IMR-90 (cell line): ENCODE data around the gene ADCY1. TPM values are rescaled to one million over a fixed set of nuclear protein-coding genes. Genes with fewer than 3 reads are reported as not detected.

Source experiments
- ATAC-seq: fragments of 200-7000 bp; cut with Tn5 transposase; 2 replicates; pipeline ENCODE4 v1.9.1; 2020; ENCODE audit warnings: low read depth, mild to moderate bottlenecking, moderate library complexity
- BruUV-seq: library from RNA; stranded (reverse); fragments of 400-500 nt; replicated peaks from 2 replicates; lab custom pipeline; 2021; lab: Mats Ljungman, UMichigan
- CTCF ChIA-PET: fragments of 300-600 bp; formaldehyde crosslinking; extraction: SDS; loops from one replicate; lab custom pipeline; 2021; ENCODE audit warnings: antibody characterized with exemption; lab: Yijun Ruan, JAX
- POLR2A ChIA-PET: fragments of 300-600 bp; sonication (Branson Sonifier 250); formaldehyde crosslinking; loops from one replicate; lab custom pipeline; 2022; ENCODE audit warnings: antibody characterized with exemption; ENCODE audit not compliant: unreplicated experiment; lab: Charles Lee
- DNase-seq: peaks from one replicate; pipeline ENCODE4 v3.0.0; 2013
- H2AFZ ChIP-seq: replicated peaks from 2 replicates; pipeline ENCODE3; 2013; ENCODE audit warnings: low read length, mild to moderate bottlenecking; ENCODE audit not compliant: poor library complexity
- H2AK5ac ChIP-seq: 2 replicates; pipeline ENCODE4 v1.6.1; 2013; ENCODE audit warnings: low read depth, low read length, inconsistent platforms
- H2AK9ac ChIP-seq: replicated peaks from 2 replicates; pipeline ENCODE3; 2013; ENCODE audit warnings: mild to moderate bottlenecking, low read depth, low read length, moderate library complexity; ENCODE audit not compliant: poor library complexity
- H2BK120ac ChIP-seq: 2 replicates; pipeline ENCODE4 v1.6.1; 2013; ENCODE audit warnings: low read depth, low read length, inconsistent platforms
- H2BK15ac ChIP-seq: 3 replicates; pipeline ENCODE4 v1.6.1; 2013; ENCODE audit warnings: low read depth, low read length, inconsistent platforms
- H2BK20ac ChIP-seq: 2 replicates; pipeline ENCODE4 v1.6.1; 2013; ENCODE audit warnings: low read depth, mild to moderate bottlenecking, inconsistent platforms, low read length, moderate library complexity
- H2BK5ac ChIP-seq: 2 replicates; pipeline ENCODE4 v1.6.1; 2013; ENCODE audit warnings: mild to moderate bottlenecking, low read depth, low read length, inconsistent platforms; ENCODE audit not compliant: poor library complexity, severe bottlenecking
- H3K14ac ChIP-seq: replicated peaks from 2 replicates; pipeline ENCODE4 v1.6.1; 2013; ENCODE audit warnings: low read depth, low read length, inconsistent platforms
- H3K18ac ChIP-seq: 2 replicates; pipeline ENCODE4 v1.6.1; 2013; ENCODE audit warnings: low read depth, low read length, control low read depth
- H3K23ac ChIP-seq: 2 replicates; pipeline ENCODE4 v1.6.1; 2013; ENCODE audit warnings: low read depth, low read length, inconsistent platforms
- H3K27ac ChIP-seq: 2 replicates; pipeline ENCODE4 v1.5.1; 2013; ENCODE audit warnings: mild to moderate bottlenecking, control low read depth, low read length; ENCODE audit not compliant: insufficient read depth
- H3K27me3 ChIP-seq: 2 replicates; pipeline ENCODE4 v1.6.1; 2013; ENCODE audit warnings: low read length; ENCODE audit not compliant: control insufficient read depth, insufficient read depth
- H3K36me3 ChIP-seq: 2 replicates; pipeline ENCODE4 v1.6.1; 2013; ENCODE audit warnings: low read length, mixed read lengths; ENCODE audit not compliant: control insufficient read depth, insufficient read depth
- H3K4ac ChIP-seq: 2 replicates; pipeline ENCODE4 v1.6.1; 2013; ENCODE audit warnings: low read depth, low read length, inconsistent platforms
- H3K4me1 ChIP-seq: 2 replicates; pipeline ENCODE4 v1.6.1; 2013; ENCODE audit warnings: low read length, mixed read lengths; ENCODE audit not compliant: control insufficient read depth, insufficient read depth
- H3K4me2 ChIP-seq: 2 replicates; pipeline ENCODE4 v1.6.1; 2013; ENCODE audit warnings: low read depth, mild to moderate bottlenecking, control low read depth, low read length, moderate library complexity
- H3K4me3 ChIP-seq: 2 replicates; pipeline ENCODE4 v1.5.1; 2013; ENCODE audit warnings: low read depth, mild to moderate bottlenecking, control low read depth, low read length, moderate library complexity; ENCODE audit not compliant: insufficient read depth
- H3K56ac ChIP-seq: 2 replicates; pipeline ENCODE4 v1.6.1; 2013; ENCODE audit warnings: low read length, inconsistent platforms; ENCODE audit not compliant: insufficient read depth; ENCODE audit errors: extremely low read depth
- H3K79me1 ChIP-seq, 2 experiments: 2 replicates each; pipeline ENCODE4 v1.6.1; 2013; ENCODE audit warnings: low read length in 2 of 2, inconsistent platforms in 1 of 2, low read depth in 1 of 2
- H3K9ac ChIP-seq: 2 replicates; pipeline ENCODE4 v1.6.1; 2013; ENCODE audit warnings: low read depth, low read length, control low read depth
- H3K9me1 ChIP-seq: 2 replicates; pipeline ENCODE4 v1.6.1; 2013; ENCODE audit warnings: low read length, inconsistent platforms; ENCODE audit not compliant: insufficient read depth
- H3K9me3 ChIP-seq: 2 replicates; pipeline ENCODE4 v1.6.1; 2013; ENCODE audit warnings: low read length; ENCODE audit not compliant: control insufficient read depth, insufficient read depth
- H4K20me1 ChIP-seq: 2 replicates; pipeline ENCODE4 v1.6.1; 2013; ENCODE audit warnings: low read length, inconsistent platforms; ENCODE audit not compliant: insufficient read depth
- H4K5ac ChIP-seq: 2 replicates; pipeline ENCODE4 v1.6.1; 2013; ENCODE audit warnings: mild to moderate bottlenecking, low read depth, low read length, control low read depth
- H4K8ac ChIP-seq, 2 experiments: 2 replicates each; pipeline ENCODE4 v1.6.1; 2013; ENCODE audit warnings: low read depth in 2 of 2, low read length in 2 of 2, control low read depth in 1 of 2, inconsistent platforms in 1 of 2
- H4K91ac ChIP-seq: 2 replicates; pipeline ENCODE4 v1.6.1; 2013; ENCODE audit warnings: low read depth, low read length, inconsistent platforms; ENCODE audit not compliant: insufficient read depth
- BHLHE40 ChIP-seq: fragments of 150-350 bp; IDR thresholded peaks from 2 replicates; pipeline ENCODE4 v1.6.1; 2016; ENCODE audit warnings: mild to moderate bottlenecking, low read depth, low read length
- CEBPB ChIP-seq: IDR thresholded peaks from 2 replicates; pipeline ENCODE4 v1.6.1; 2012; ENCODE audit warnings: low read depth, low read length, improper control_type of control experiment
- CHD1 ChIP-seq: IDR thresholded peaks from 2 replicates; pipeline ENCODE4 v1.6.1; 2012; ENCODE audit warnings: low read depth, low read length, improper control_type of control experiment
- CTCF ChIP-seq: conservative IDR thresholded peaks from 2 replicates; pipeline ENCODE4 v1.5.1; 2012; ENCODE audit warnings: mild to moderate bottlenecking, low read depth, low read length, improper control_type of control experiment
- FOS ChIP-seq: fragments of 150-350 bp; IDR thresholded peaks from 2 replicates; pipeline ENCODE4 v1.6.1; 2016; ENCODE audit warnings: low read depth, low read length
- MAFK ChIP-seq: IDR thresholded peaks from 2 replicates; pipeline ENCODE4 v1.6.1; 2012; ENCODE audit warnings: low read depth, low read length, improper control_type of control experiment
- MAZ ChIP-seq: IDR thresholded peaks from 2 replicates; pipeline ENCODE4 v1.6.1; 2012; ENCODE audit warnings: low read depth, mild to moderate bottlenecking, low read length, improper control_type of control experiment, moderate library complexity, borderline replicate concordance
- MXI1 ChIP-seq: IDR thresholded peaks from 2 replicates; pipeline ENCODE4 v1.6.1; 2012; ENCODE audit warnings: low read depth, mild to moderate bottlenecking, low read length, moderate library complexity, borderline replicate concordance
- NFE2L2 ChIP-seq: fragments of 150-350 bp; IDR thresholded peaks from 2 replicates; pipeline ENCODE4 v1.6.1; 2016; ENCODE audit warnings: low read depth, mild to moderate bottlenecking, low read length
- POLR2A ChIP-seq: IDR thresholded peaks from 2 replicates; pipeline ENCODE4 v1.6.1; 2012; ENCODE audit warnings: mild to moderate bottlenecking, low read depth, low read length
- RAD21 ChIP-seq: IDR thresholded peaks from 2 replicates; pipeline ENCODE4 v1.6.1; 2012; ENCODE audit warnings: low read length, improper control_type of control experiment
- RCOR1 ChIP-seq: IDR thresholded peaks from 2 replicates; pipeline ENCODE4 v1.6.1; 2012; ENCODE audit warnings: mild to moderate bottlenecking, low read length, improper control_type of control experiment; ENCODE audit not compliant: insufficient replicate concordance
- RFX5 ChIP-seq: IDR thresholded peaks from 2 replicates; pipeline ENCODE4 v1.8.0; 2012; ENCODE audit warnings: low read depth, mild to moderate bottlenecking, low read length, moderate library complexity
- SMC3 ChIP-seq: fragments of 150-350 bp; IDR thresholded peaks from 2 replicates; pipeline ENCODE4 v1.6.1; 2016; ENCODE audit warnings: low read depth, mild to moderate bottlenecking, antibody characterized with exemption, low read length, moderate library complexity
- USF2 ChIP-seq: fragments of 150-350 bp; IDR thresholded peaks from 2 replicates; pipeline ENCODE4 v1.6.1; 2017; ENCODE audit warnings: mild to moderate bottlenecking, antibody characterized with exemption, low read length, low read depth
- WGBS, 2 experiments: methylation state at CpG; one replicate each; pipeline versions ENCODE4 v1.1.5 to v1.1.7; 2013; ENCODE audit warnings: missing lambda C conversion rate in 2 of 2; ENCODE audit not compliant: insufficient read length in 1 of 2; ENCODE audit errors: extremely low coverage in 2 of 2; 5-methylcytosine and 5-hydroxymethylcytosine counted together
- dilution Hi-C: fragments of 300-500 bp; cut with HindIII; formaldehyde crosslinking; loops from one replicate; pipeline ENCODE4 v1.14.3; 2018; ENCODE audit warnings: low sequenced_read_pairs; ENCODE audit not compliant: unreplicated experiment
- in situ Hi-C: fragments of 300-500 bp; cut with MboI; formaldehyde crosslinking; loops from 3 replicates; pipeline ENCODE4 v1.14.3; 2019; ENCODE audit warnings: low sequenced_read_pairs, inconsistent platforms, mixed read lengths
- intact Hi-C: fragments of 100-400 bp; cut with micrococcal nuclease; formaldehyde crosslinking; loops from 2 replicates; pipeline ENCODE4 v1.10.0; 2022
- polyA plus RNA-seq, 3 experiments: library from polyadenylated mRNA; depleted of rRNA; stranded (reverse); fragments of >200 nt; gene quantifications; 2 replicates each; pipeline ENCODE4 v1.2.3, GENCODE V29; 2012; ENCODE audit warnings: low replicate concordance in 1 of 3
- total RNA-seq: library from RNA; depleted of rRNA; stranded (reverse); fragments of >200 nt; gene quantifications from 2 replicates; pipeline ENCODE4 v1.2.3, GENCODE V29; 2012

ADCY1 gene
- total and polyA plus RNA-seq, 2 of the 4 experiments (the other 2 are of a cell fraction), result 0.18 to 0.24 TPM

GRCh38 chr7:45609180-45609579 lies 35.0 kb downstream of the ADCY1 start:
- intact Hi-C loops, result no loop called here
- Histone ChIP-seq H3K4me3 (no peak overlapping the region), H3K4ac (no peak overlapping the region), H3K27ac (no peak overlapping the region), H2BK15ac (no peak overlapping the region), H2BK120ac (no peak overlapping the region), H2BK5ac (no peak overlapping the region), H3K4me1 (no peaks in the 10 kb centered on the region), H2BK20ac (no peak overlapping the region), H4K20me1 (no peaks in the 10 kb centered on the region), H2AK9ac (no peak overlapping the region), H3K18ac (no peak overlapping the region), H3K36me3 (no peaks in the 10 kb centered on the region), H4K91ac (no peak overlapping the region), H3K14ac (no peak overlapping the region), H2AK5ac (no peak overlapping the region), H3K9ac (no peak overlapping the region), H4K5ac (no peak overlapping the region), H3K23ac (no peak overlapping the region), H3K27me3 (no peaks in the 10 kb centered on the region; the same call in 1 of the 2 replicates), H3K9me1 (no peaks in the 10 kb centered on the region), H2AFZ (no peak overlapping the region), H3K9me3 (no peaks in the 10 kb centered on the region; the same call in 1 of the 2 replicates), H3K79me1 (no peaks in the 10 kb centered on the region), H3K4me2 (no peak overlapping the region), H3K56ac (no peak overlapping the region), H4K8ac (no peak overlapping the region)
- no TSS peak for BruUV-seq
- in situ Hi-C loops, result no loop called here
- POLR2A ChIA-PET, result no interaction called here
- WGBS, 2 experiments, result 80% methylated on average over 5 of the region's 16 CpGs; no CpG with 5 or more reads in 1 of the 2 experiments
- CTCF ChIA-PET, result no interaction called here
- TF ChIP-seq MAZ (no peak), MXI1 (no peak), RAD21 (no peak), BHLHE40 (no peak), CTCF (no peak), CHD1 (no peak), FOS (no peak), POLR2A (no peak), CEBPB (no peak), RFX5 (no peak), RCOR1 (no peak), MAFK (no peak), NFE2L2 (no peak), USF2 (no peak), SMC3 (no peak)
- dilution Hi-C loops, result no loop called here
- ATAC-seq, result no peak
- DNase-seq, result no peak
